NB4 (cell line): ENCODE measurements around the gene MPRIP.
"Not testable (repeated sequence)": the region's sequence is repeated elsewhere in the genome, so short reads cannot be mapped to it uniquely, and the experiment has no call there.

Experiments used
- MYC ChIP-seq: IDR thresholded peaks from 2 replicates; pipeline ENCODE4 v1.6.1; 2011; ENCODE audit warnings: low read depth, low read length
- POLR2A ChIP-seq: IDR thresholded peaks from 2 replicates; pipeline ENCODE4 v1.6.1; 2011; ENCODE audit warnings: mild to moderate bottlenecking; ENCODE audit not compliant: insufficient read length; ENCODE audit errors: extremely low read depth
- TF ChIP-seq, protein P1 (sequence below): IDR thresholded peaks from 2 replicates; pipeline ENCODE4 v1.6.1; 2011; ENCODE audit warnings: low read depth, low read length
- TF ChIP-seq, protein P2 (sequence below): IDR thresholded peaks from one replicate; pipeline ENCODE4 v1.5.1; 2012; ENCODE audit warnings: low read depth, low read length

DNA sequence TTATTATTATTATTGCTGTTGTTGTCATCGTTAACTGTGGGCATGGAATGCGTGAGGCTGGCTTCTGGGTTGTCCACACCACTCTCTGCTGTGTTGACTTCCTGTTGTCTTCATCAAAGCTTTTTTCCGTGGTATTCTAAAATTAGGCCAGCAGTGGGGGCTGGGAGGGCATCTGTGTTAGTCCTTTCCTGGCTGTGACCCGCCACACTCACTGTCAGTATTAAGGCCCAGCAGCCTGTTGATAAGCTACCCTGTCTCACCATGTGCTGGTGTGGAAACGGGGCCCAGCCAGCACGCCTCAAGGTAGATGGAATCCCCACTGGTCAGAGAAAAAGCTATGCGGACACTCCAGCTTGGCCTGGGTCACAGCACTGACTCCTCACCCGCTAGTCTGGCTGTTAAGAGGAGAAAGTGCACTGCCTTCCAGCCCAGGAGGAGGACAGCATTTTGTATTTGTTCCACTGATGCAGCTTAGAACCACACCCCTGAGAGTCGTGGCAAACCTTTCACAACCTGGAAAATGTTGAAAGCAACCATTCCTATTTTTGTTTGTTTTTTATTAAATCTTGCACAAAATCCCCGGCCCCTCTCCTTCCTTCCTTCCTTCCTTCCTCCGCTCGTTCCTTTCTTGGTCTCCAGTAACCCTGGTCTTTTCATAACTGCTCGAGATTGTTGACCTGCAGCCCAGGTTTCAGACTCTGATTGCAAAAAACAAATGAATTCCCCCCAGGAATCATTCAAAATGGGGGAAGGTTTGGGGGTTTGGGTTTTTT is 142.9 kb downstream of the MPRIP start:
- TF ChIP-seq, protein P1, sequence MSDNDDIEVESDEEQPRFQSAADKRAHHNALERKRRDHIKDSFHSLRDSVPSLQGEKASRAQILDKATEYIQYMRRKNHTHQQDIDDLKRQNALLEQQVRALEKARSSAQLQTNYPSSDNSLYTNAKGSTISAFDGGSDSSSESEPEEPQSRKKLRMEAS: not testable (repeated sequence)
- TF ChIP-seq, protein P2, sequence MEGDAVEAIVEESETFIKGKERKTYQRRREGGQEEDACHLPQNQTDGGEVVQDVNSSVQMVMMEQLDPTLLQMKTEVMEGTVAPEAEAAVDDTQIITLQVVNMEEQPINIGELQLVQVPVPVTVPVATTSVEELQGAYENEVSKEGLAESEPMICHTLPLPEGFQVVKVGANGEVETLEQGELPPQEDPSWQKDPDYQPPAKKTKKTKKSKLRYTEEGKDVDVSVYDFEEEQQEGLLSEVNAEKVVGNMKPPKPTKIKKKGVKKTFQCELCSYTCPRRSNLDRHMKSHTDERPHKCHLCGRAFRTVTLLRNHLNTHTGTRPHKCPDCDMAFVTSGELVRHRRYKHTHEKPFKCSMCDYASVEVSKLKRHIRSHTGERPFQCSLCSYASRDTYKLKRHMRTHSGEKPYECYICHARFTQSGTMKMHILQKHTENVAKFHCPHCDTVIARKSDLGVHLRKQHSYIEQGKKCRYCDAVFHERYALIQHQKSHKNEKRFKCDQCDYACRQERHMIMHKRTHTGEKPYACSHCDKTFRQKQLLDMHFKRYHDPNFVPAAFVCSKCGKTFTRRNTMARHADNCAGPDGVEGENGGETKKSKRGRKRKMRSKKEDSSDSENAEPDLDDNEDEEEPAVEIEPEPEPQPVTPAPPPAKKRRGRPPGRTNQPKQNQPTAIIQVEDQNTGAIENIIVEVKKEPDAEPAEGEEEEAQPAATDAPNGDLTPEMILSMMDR: not testable (repeated sequence)
- not testable (repeated sequence) for TF ChIP-seq MYC, POLR2A
